Activated CD4-positive, alpha-beta T cell treated with anti-CD3 and anti-CD28 coated beads for 48 hours (primary cell): ENCODE results near the gene MICAL2.
"Not testable (repeated sequence)": the region's sequence is repeated elsewhere in the genome, so short reads cannot be mapped to it uniquely, and the experiment has no call there.

Source experiments
- DNase-seq: peaks from one replicate; pipeline ENCODE4 v3.0.0-alpha.2; 2020

Gene MICAL2

DNA sequence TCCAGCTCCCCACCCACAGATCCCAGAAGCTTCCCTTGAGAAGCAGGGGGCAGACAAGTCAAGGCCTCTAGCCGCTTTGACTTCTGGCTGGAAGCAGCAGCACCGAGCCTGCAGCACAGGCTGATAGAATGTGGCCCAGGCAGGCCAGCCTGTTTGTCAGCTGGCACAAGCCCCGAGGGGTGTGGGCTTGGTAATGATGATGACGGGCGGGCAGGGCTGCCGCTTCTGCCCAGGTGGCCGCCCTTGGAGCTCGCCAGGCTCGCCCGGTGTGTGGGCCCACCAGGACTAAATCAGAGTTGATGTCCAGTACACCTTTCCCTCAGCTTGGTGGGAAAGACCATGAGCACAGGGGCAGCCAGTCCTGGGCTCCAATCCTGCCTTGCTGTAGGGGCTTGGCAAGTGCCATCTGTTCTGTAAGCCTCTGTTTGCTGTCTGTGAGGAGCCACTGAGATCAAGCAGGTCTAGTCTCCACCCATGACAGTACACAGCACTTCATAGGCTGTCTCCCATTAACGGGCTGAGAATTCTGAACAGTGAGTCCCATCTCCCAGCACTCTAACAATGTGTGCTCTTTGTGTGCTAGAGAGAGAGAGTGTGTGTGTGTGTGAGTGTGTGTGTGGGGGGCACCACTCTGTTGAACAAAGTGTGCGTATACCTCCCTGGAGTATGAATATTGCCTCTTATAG is 26.8 kb downstream of the MICAL2 start:
- no peak for DNase-seq

DNA sequence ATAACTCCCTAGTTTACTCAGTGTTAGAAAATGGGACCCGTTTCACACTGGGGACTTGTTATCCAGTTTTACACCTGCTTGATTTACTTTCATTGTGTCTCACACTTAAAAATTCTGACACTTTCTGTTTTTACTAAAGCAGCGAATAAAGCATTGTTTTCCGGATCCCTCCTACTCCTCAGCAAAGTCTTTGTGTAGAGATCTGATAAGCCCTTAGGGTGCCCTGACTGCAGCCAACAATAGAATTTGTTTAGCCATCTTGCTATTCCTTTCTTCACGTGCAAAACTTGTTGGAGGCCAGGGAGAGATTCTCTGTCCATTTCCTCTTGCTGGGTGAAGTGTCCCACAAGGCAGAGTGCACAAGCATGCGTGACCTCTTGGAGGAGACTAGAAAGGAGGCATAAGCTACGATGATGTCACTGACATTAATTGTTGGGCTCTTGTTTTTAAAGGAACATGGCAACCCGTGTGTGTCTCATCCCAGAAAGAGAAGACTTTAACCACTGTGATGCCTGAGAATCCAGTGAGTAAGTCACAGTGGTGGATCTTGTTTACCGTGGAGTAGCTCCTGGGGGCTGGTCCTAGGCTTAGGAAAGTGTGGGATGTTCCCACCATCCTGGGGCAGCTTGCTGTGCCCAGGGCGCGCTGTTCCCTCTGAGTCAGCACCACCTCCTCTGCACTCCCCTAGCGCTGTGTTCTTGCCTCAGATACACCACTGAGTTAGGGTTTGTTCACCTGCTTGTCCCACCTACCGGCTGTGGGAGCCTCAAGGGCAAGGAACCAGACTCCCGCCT is 27.7 kb downstream of the MICAL2 start:
- no peak for DNase-seq

DNA sequence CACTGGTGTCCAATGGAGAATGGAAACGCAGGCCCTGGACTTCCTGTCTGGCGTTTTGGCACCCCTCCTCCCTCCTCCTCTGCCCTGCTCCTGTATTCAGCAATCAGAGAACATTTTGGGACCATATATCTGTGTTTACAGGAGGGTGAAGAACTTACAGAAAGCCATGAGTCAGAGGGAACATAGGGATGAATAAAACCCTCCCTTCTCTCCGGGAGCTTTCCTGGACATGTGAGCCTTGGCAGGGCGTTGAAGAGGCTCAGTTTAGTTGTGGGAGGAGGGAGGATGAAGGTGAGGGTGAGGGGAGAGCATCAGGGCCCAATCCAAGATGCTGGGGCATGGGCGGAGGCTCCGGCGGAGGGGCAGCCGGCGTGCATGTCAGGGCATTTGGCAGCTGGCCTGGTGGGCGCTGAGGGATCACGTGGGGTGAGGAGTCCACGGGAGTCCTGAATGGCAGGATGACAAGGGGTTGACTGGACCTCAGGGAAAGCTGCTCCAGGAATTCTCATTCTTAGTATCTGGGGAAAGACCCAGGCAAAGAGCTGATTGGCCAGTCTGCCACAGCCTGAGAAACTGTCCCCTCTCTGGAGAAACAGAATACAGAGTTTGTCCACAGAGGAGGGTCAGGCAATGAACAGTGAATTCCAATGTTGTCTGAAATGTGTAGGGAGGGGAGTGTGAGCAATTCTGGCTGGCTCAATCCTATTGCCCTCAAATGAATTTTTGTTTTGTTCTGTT is 28.9 kb downstream of the MICAL2 start:
- DNase-seq: no peak

DNA sequence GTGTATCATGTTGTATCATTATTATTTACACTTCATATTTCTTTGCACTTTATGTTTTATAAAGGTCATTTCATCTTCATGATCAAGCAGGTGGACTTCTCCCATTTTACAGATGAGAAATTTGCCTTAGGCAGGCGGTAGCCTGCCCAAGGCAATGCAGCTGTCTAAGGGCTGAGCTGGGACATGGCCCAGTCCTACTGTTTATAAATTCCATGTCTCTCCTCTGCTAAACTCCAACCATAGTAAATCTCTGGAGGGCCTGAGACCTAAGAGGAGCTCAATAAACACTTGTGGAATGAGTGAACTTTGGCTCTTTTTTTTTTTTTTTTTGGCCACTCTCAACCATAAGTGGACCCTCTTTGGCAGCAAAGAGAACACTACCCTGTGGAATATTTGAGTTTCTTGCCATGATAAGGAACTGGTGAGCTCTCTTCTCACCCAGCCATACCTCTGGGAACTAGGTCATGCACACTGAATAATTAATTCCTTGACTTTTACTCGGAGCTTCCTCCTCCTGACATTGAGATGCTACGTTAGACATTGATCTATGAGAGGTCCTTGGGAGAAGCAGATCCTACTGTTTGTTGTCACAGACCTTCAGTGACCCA is 29.9 kb downstream of the MICAL2 start:
- DNase-seq: no peak

DNA sequence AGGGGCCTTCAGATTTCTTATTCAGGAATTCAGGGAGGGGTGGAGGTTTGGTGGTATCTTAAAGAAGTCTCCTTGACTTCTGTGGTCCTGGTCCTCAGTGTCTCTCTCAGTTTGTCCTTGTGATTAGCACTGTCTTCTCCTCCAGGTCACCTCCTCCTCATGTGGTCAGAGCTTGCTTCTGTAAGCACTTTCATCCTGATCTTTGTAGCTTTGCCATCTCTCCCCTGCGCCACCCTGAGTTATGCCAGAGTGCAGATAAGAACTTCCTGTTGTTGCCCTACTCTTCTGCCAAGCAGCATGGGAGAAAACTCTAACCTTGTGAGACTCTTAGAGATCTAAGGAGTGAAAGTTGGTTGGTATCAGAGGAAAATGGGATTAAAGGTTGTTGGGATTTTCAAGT is 30.9 kb downstream of the MICAL2 start:
- no peak for DNase-seq

DNA sequence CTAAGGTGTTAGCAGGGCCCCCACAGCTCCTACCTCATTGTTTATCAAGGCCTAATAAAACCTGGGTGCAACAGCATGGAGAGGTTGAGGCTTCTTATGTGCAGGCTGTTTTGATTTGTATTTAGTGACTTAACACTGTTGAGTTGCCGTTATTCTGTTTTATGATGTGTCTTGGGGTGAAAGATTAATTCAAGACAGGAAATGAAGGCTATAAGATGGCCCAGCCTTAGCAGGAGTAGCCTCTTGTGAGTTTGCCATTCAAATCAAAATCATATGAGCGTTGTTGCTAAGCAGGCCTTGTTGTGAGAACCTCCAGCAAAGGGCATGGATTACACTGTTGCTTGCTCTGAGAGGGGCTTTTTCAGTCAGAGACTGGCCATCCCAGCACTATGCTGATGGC is 31.8 kb downstream of the MICAL2 start:
- no peak for DNase-seq

DNA sequence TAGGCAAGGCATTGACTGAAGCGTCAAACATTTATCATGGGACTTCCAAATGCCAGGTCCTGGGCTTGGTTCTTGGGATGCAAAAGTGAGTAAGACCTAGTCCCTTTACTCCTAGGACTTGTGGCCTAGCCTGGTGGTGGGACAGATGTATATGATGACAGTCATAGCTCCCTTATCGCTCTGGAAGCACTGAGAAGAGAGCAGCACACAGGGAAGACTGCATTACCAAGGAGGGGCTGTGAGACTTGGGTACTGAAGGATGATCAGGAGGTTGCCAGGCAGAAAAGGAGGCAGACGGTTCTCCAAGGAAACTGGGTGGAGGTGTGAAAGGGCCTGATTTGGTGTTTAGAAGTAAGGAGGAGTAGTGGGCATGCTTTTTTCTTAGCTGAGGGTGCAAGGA is 32.5 kb downstream of the MICAL2 start:
- no peak for DNase-seq

DNA sequence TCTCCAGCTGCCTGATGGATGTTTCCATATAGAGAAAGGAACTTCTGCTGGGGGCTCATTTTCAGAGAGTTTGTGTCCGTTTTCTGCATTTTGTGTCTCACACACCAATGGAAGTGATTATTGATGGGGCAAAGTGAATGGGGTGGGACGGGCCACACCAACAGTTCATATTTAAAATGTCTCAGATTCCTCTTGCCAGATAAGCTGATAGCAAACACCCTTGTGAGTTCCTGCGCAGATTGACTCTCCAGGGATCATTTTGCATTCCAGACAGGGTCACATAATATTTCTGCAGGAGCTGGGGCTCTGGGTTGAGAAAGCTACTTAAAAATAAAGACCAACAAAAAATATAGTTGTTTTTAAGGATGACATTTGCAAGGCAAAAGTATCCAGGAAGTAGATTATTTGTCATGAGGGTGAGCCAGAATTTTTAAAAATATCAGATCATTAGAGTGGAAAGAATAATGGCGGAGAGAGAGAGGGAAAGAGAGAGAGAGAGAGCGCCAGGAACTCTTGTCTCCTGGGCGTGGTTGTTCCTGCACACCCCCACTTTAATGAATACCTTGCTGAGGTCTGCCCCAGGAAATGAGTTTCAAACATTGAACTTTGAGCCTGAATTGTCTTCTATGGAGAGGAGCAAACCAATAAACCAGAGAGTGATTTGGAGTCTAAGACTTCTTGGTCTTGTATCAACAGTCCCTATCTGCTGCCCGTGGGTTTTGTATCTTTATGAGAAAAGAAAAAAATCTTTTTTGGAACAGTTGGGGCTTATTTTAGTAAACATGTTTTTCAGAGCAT is 33.3 kb downstream of the MICAL2 start:
- no peak for DNase-seq

DNA sequence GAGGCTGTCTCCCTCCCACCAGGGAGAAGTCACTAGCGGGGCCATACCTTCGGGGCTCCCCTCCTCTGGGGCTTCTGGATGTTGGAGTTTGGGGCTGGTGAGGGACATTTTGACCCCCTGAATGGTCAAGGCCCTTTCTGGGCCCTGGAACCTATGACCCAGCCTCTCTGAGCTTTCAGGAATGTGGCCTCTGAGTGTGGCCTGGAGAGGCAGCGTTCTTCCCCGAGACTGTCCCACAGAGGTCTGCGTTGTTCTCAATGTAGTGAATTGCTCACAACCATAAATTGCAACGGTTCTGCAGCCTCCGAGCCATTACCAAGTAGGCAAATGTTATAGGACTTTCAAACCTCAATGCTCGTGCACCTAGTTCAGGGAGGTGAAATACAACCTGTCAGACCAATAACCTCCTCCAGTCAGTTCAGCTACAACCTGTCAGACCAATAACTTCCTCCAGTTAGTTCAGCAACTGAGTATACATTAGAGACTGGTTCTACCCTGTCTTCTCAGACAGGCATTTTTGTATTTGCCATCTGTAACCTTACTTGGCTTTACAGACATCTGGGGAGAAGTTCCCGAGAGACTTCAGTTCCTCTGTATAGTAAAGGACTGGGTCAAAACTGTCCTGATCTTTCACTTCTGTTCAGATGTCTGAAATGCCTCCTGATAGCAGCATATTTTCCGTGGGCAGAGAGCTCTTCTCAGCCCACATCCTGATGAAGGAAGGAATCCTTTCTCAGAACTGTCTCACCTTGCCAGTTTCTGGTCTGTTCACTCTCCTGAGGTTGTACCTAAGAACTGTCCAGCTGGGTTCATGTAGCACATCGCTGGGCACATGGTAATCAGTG is 34.2 kb downstream of the MICAL2 start:
- no peak for DNase-seq

DNA sequence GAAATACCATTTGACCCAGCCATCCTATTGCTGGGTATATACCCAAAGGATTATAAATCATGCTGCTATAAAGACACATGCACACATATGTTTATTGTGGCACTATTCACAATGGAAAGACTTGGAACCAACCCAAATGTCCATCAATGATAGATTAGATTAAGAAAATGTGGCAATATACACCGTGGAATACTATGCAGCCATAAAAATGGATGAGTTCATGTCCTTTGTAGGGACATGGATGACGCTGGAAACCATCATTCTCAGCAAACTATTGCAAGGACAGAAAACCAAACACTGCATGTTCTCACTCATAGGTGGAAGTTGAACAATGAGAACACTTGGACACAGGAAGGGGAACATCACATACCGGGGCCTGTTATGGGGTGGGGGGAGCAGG is 36.3 kb downstream of the MICAL2 start:
- DNase-seq: not testable (repeated sequence)

DNA sequence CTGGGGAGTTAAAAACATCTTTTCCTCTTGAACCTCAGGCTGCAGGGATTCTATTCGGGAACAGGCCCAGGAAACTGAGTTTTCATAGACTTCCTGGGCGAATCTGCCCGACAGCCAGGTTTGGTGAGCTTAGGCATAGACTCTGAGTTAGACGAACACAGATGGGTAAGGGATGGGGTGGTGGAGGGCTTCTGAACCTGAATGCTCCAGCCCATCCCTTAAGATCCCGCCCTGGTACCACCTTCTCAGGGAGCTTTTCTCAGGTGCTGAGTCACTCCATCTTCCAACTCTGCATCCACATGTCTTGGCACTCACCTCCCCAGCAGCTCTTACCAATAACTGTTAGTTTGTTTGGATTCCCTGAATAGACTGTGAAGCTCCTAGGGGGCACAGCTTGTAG is 37.4 kb downstream of the MICAL2 start:
- no peak for DNase-seq

DNA sequence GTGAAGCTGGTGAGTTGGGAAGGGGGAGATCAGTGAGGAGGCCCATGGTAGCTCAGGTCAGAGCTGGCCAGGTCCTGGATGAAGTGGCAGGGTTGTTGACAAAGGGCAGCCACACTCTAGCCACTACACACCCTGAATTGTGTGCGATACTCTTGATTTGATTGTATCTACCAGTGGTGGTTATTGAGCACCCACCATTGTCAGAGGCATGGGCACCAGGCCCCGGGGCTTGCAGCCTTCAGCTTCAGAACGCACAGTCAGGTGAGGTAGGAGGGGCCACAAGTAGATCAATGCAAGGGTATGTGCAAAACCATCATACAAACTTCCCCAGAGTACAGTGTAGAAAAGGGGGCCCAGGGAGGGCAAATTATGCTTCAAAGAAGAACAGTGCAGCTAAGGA is 38.1 kb downstream of the MICAL2 start:
- DNase-seq: no peak

DNA sequence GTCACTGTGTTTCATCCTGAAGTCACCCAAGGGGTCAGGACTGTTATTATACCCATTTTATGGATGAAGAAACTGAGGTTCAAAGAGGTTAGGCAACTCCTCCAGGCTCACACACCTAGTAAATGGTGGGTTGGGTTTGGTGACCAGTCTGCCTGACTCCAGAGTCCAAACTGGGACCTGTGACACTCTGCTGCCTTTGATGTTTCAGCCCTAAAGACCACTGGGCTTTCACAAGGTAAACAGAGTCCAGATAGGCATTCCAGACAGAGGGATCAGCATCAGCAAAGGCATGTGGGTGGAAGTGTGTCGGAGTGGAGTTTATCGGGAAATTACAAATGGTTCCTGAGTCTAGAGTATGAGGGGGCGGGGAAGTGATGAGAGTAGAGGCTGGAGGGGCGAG is 38.5 kb downstream of the MICAL2 start:
- no peak for DNase-seq

DNA sequence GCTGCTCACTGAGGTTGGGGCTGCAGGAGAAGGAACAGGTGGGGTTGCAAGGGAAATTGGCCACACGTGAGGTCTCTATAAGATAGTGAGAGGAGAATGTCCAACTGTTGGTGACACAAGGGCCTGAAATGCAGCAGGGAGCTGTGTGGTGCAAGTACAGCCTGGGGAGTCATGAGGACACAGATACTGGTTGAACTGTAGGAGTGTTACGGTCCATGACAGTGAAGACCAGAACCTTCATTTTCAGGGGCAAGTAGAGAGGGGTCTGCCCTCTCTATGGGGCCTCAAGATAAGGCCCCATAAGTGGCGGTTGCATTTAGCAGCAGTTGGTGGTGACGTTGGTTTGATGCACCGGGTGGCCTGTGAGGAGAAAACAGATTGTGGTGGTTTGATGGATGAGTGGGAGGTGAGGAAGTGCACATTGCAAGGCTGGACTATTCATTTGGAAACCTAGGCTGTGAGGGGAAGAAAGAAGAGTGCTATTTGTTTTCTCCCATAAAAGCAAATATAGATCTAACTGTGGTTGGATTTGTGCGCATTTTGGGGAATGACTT is 39.4 kb downstream of the MICAL2 start:
- DNase-seq: peak; percentile 79

DNA sequence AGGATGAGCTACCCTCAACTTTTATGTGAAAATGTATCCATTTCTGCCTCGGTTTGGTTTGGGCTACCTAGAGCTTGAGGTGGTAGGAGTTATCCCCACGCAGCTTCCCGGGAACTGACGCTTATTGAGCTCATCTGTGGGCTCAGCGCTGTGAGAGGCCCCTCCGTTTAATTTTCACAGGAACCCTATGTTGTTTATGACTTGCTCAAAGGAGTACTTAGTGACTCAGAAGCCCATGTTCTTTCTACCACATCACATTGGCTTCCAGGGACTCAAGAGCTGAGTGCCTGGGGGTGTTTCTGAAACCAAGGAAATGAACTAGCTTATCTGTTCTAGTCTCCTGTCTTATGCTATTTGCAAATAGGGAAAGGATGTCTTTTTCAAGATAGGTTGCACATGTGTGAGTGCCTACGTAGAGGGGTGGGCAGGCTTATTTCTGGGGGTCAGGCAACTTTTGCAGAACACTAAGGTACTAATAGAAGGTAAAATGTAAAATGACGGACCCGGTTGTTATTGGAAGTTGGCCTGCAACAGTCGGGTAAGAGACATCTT is 40.5 kb downstream of the MICAL2 start:
- peak; percentile 84 for DNase-seq

DNA sequence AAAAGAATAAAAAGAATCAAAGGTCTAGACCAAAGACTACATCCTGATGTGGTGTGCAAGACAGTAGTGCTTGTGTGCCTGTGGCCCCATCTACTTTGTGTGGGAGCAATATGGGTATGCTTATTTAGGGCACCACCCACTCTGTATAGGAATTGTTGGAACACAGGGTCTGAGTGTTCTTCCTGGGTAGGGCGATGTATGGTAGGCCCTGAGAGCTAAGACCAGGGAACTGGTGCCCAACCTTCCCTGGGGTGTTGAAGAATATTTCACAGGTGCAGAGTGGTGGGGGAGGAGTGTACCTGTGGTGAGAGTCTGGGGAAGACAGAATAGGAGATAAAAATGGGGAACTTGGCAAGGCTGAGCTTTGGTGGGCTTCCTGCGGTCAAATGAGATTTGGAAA is 41.9 kb downstream of the MICAL2 start:
- no peak for DNase-seq

DNA sequence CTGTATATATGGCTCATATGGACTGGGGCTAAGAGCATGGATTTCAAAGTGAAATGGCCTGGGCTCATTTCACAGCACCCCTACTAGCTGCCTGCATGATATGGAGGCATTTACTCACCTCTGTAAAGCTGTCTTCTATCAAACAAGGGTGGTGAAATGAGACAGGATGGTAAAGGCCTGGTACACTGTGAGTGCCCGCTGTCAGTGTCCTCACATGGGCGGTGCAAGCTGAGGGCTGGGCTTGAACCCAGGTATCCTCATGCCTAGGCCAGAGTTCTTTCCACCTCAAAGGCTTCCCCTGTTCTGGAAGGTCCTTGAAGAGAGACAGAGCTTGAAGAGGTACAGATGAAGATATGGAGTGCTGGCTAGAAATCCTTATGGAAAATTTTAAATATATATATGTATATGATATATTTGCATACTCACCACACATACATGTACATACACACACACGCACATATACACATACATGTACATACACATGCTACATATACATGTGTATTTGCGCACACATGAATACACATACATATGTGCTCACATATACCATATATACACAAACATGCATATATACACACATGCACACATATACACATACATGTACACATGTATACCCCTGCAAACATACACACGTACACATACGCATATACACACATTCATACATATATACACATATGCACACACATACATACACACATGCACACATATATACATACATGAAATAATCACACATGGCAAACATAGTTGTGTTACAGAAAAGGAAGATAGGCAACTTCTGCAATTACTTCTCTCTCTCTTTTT is 44.7 kb downstream of the MICAL2 start:
- DNase-seq: no peak

DNA sequence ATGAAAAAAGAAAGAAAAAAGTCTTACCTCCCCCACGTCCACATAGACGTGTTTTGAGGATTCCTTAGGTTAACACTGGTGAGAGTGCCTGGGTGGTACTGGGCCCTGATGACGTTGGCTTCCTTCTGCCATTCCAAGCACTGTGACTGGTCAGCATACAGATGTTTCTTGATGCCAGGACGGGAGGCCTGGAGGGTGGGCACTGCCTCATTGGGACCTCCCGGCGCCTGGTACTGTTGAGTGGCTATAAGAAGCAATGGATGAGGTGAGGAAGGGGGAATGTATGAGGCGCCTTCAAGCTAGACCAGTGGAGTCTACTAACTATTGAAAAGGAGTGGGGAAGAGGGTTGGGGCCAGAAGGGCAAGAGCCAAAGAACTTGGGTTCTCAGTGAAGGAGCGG is 45.3 kb downstream of the MICAL2 start:
- DNase-seq: no peak

DNA sequence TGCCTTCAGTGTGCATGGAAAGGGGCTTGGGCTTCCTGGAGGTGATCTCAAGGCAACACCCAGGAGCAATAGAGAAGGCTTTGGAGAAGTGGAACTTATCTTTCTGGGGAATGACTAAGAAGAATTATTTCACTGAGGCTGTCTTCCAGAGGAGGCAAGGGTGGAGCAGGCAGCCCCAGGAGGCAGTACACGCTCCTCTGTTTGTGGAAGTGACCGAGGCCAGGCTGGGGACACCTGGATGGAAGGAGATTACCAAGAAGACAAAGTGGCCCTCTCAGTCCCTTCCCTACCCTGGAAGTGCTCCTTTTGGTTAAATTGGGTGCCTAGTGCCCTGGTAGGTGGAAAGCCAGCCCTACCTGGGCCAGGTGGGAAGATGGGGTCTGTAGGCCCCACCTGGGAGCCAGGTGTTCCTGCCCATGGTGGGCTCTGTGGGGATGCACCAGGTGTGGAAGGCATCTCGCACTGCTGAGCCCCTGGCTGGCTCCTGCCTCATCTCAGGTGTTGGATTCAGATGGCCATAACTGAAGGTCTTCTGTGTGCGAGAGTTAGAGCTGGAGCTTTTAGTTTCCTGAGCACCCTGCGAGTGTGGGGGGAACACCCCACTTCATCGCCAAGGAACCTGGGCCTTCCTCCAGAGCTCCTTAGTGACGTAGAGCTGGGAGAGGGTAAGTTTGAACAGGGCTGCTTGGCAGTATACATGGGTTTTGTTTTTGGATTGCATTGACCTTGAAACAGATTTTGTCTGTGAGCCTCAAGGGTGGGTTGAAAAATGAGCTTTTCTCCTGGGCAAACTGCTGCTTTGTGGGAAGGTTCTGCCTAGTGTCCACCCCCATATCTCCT is 46.1 kb downstream of the MICAL2 start:
- DNase-seq: no peak
